Nephron (organoid): ENCODE results near the gene PLIN5.

Source experiments
- H3K27ac Mint-ChIP-seq, 3 experiments: 2 replicates each; pipeline ENCODE4 v1.8.0; 2020; ENCODE audit warnings: mixed read lengths in 3 of 3, mild to moderate bottlenecking in 2 of 3, moderate library complexity in 1 of 3
- H3K27me3 Mint-ChIP-seq: 2 replicates; pipeline ENCODE4 v1.8.0; 2021; ENCODE audit warnings: low read depth, mild to moderate bottlenecking, moderate library complexity, mixed read lengths
- H3K36me3 Mint-ChIP-seq: 2 replicates; pipeline ENCODE4 v1.8.0; 2020; ENCODE audit warnings: low read depth, mixed read lengths
- H3K4me1 Mint-ChIP-seq: 2 replicates; pipeline ENCODE4 v1.8.0; 2020; ENCODE audit warnings: mixed read lengths
- H3K4me3 Mint-ChIP-seq, 3 experiments: 2 replicates each; pipeline ENCODE4 v1.8.0; 2020; ENCODE audit warnings: mild to moderate bottlenecking in 3 of 3, mixed read lengths in 3 of 3, moderate library complexity in 2 of 3
- H3K9me3 Mint-ChIP-seq: 2 replicates; pipeline ENCODE4 v1.8.0; 2020; ENCODE audit warnings: mixed read lengths
- CTCF ChIP-seq, 3 experiments: fragments of 200-600 bp; sonication (generic); IDR thresholded peaks; one replicate each; pipeline ENCODE4 v1.5.0; 2021; ENCODE audit warnings: antibody characterized with exemption in 3 of 3; ENCODE audit not compliant: unreplicated experiment in 3 of 3

The PLIN5 gene

DNA sequence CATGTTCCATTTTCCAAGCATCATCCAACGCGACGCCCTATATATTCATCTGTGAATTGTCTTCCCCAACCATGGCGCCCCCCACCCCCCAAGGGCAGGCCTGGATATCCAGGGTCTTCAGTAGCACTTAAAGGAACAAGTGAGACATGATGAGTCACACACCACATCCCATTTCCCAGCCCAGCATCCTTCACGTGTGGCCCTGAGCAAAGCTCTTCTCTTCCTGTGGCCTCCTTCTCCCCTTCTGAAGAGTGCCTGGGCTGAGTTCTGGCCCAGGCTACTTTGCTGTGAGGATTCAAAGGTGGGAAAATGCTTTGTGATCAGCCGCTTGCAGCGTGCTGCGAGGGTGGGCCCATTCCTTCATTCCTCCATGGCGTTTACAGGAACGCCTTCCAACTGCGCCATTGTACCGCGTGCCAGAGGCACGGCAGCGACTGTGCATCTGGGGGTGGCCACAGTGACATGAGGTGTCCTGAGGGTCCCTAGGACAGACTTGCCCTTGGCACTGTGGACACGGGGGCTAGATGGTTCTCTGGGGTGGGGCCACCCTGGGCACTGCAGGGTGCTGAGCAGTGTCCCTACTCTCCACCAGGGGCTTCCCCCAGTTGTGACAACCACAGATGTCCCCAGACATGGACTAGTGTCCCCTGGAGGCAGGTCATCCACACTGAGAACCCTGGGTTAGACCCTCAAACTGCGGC is 28.4 kb downstream of the PLIN5 start:
- Mint-ChIP-seq H3K36me3 (peaks cover 14% of the 10 kb centered on the region), H3K9me3 (no peaks in the 10 kb centered on the region), H3K4me3 (no peak overlapping the region), H3K27me3 (no peaks in the 10 kb centered on the region), H3K27ac (no peak overlapping the region), H3K4me1 (no peaks in the 10 kb centered on the region)
- no peak for TF ChIP-seq CTCF (IDR thresholded peaks at IDR 0.05; ENCODE audit: unreplicated experiment in 3 of 3)

DNA sequence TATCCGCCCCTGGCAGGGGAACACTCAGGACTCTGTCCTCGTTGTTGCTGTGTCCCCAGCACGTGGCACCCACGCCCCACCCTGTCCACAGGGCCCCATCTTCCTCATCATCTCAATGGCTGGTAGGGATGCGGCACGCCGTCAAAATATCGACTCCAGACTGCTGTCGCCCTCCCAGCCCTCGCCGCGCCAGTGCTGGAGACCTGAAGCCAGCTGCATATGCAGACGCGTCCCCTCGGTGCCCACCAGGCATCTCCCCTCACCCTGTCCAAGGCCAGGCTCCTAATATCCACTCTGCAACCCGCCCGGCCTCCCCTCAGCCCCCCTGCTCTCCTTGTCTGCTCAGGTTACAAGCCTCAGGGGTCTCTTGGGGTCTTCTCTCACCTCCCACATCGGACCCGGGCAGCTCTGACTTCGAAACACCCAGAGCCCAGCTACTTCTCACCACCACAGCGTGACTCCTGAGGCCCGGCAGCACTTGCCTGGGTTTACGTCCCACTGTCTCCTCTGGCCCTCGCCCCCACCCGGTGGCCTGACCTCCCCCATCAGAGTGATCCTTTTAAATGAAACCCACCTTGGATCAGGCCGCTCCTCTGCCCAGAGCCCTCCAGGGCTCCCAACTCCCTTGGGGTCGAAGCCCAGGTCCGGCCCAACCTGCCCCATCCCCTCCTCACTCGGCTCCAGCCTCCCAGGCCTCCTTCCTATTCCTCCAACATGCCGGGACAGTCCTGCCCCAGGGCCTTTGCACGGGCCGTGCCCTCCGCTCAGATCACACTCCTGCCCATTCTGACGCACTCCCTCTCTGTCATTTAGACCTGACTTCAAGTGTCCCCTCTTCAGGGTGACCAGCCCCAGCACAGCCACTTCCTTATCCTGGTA is 29.2 kb downstream of the PLIN5 start:
- Mint-ChIP-seq H3K4me1 (no peaks in the 10 kb centered on the region), H3K9me3 (no peaks in the 10 kb centered on the region), H3K27me3 (no peaks in the 10 kb centered on the region), H3K4me3 (no peak overlapping the region), H3K27ac (no peak overlapping the region), H3K36me3 (peaks cover 15% of the 10 kb centered on the region)
- no peak for TF ChIP-seq CTCF (IDR thresholded peaks at IDR 0.05; ENCODE audit: unreplicated experiment in 3 of 3)

DNA sequence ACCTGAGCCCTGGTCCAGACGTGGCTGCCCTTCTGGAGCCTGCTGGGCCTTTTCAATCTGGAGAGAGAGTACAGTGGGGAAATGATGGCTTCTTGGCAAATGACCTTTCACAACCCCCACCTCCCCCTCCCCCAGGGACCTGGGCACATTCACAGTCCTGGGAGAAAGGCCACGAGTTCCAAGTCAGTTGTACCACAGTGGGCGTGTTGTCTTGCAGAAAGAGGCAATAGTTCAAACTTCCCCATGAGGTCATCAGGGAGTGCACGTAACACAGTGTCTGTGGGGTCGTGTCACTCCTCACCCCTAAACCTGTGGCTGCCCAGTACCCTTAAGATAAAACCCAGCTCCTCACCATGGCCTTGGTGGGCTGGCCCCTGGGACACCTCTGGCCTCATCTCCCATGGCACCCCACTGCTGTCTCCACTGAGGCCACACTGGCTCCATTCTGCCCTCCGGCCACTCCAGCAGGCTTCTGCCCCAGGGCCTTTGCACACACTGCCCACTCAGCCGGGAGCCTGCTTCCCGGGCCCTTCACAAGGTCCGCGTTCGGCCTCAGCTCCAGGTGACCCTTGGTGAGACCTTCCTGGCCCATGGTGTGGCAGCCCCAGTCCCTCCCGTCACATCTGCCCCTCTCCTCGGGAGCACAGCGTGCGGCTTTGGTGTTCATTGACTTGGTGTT is 30.0 kb downstream of the PLIN5 start:
- no peaks in the 10 kb centered on the region for H3K4me1 Mint-ChIP-seq
- H3K36me3 Mint-ChIP-seq, result peaks cover 16% of the 10 kb centered on the region
- H3K27me3 Mint-ChIP-seq, result no peaks in the 10 kb centered on the region
- H3K4me3 Mint-ChIP-seq, result no peak overlapping the region
- no peak overlapping the region for H3K27ac Mint-ChIP-seq
- H3K9me3 Mint-ChIP-seq, result no peaks in the 10 kb centered on the region
- no peak for TF ChIP-seq CTCF (IDR thresholded peaks at IDR 0.05; ENCODE audit: unreplicated experiment in 3 of 3)

GRCh38 chr19:4504297-4504701 is 30.7 kb downstream of the PLIN5 start:
- TF ChIP-seq CTCF (IDR thresholded peaks at IDR 0.05; ENCODE audit: unreplicated experiment in 3 of 3), result no peak
- H3K4me3 Mint-ChIP-seq, result no peak overlapping the region
- no peaks in the 10 kb centered on the region for H3K9me3 Mint-ChIP-seq
- H3K36me3 Mint-ChIP-seq, result peaks cover 18% of the 10 kb centered on the region
- H3K27me3 Mint-ChIP-seq, result no peaks in the 10 kb centered on the region
- no peaks in the 10 kb centered on the region for H3K4me1 Mint-ChIP-seq
- no peak overlapping the region for H3K27ac Mint-ChIP-seq

DNA sequence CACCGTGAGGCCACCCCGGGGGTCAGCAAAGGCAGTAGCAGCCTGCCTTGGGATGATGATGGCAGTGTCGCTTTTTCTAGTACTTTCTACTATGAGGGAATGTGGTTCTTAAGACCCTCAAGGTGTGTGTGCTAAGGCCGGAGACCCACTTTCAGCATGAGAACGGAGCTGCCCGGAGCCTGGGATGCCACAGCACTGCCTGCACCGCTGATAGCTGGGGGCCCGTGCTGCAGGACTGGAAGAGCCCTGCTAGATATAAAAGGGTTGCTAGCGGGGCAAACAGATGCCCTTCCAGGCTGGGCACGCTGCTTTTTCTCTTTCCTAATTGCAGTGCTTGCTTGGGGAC is 31.2 kb downstream of the PLIN5 start:
- no peaks in the 10 kb centered on the region for H3K4me1 Mint-ChIP-seq
- no peak overlapping the region for H3K4me3 Mint-ChIP-seq
- no peak overlapping the region for H3K27ac Mint-ChIP-seq
- no peaks in the 10 kb centered on the region for H3K9me3 Mint-ChIP-seq
- no peak for TF ChIP-seq CTCF (IDR thresholded peaks at IDR 0.05; ENCODE audit: unreplicated experiment in 3 of 3)
- no peaks in the 10 kb centered on the region for H3K27me3 Mint-ChIP-seq
- peaks cover 20% of the 10 kb centered on the region for H3K36me3 Mint-ChIP-seq
